Measurements from ENCODE around the gene RPS28. TPM values are rescaled to one million over a fixed set of nuclear protein-coding genes. Genes with fewer than 3 reads are reported as not detected.
"Not testable (repeated sequence)": the region's sequence is repeated elsewhere in the genome, so short reads cannot be mapped to it uniquely, and the experiment has no call there.

RPS28 gene
- 649 TPM for polyA plus RNA-seq (2013, experiment 1 of 2; ENCODE audit: insufficient read length)
- polyA plus RNA-seq (2013, experiment 2 of 2; ENCODE audit: insufficient read length) = 648 TPM

- DNase-seq = peak; percentile 96
Observed at GRCh38 chr19:8321067-8321985, at the start of gene RPS28, which contains the start of gene NDUFA7. RPS28 (plus strand) TSS chr19:8321496; CDS start chr19:8321531, 35 bp downstream. NDUFA7 (minus strand) TSS chr19:8321375; CDS start chr19:8321358, 17 bp downstream.

GRCh38 chr19:8276508-8276907 is 44.8 kb upstream of the RPS28 start:
- DNase-seq = not testable (repeated sequence)

- DNase-seq = not testable (repeated sequence)
Observed at GRCh38 chr19:8291337-8291736, 30.0 kb upstream of the RPS28 start.

GRCh38 chr19:8302357-8302691 is 19.0 kb upstream of the RPS28 start:
- no peak for DNase-seq

GRCh38 chr19:8302734-8303133 is 18.6 kb upstream of the RPS28 start:
- DNase-seq = no peak

GRCh38 chr19:8304841-8305621 is 16.3 kb upstream of the RPS28 start:
- no peak for DNase-seq

GRCh38 chr19:8305798-8306197 is 15.5 kb upstream of the RPS28 start:
- DNase-seq = no peak

- no peak for DNase-seq
Observed at GRCh38 chr19:8306235-8307054, 14.9 kb upstream of the RPS28 start.

GRCh38 chr19:8307400-8307964 is 13.8 kb upstream of the RPS28 start:
- DNase-seq = no peak

- DNase-seq = peak; percentile 87
Observed at GRCh38 chr19:8307965-8308866, 13.1 kb upstream of the RPS28 start, which contains the start of gene CD320. CD320 (minus strand) TSS chr19:8308358; CDS start chr19:8308290, 68 bp downstream.

- no peak for DNase-seq
Observed at GRCh38 chr19:8308891-8309291, 12.4 kb upstream of the RPS28 start.

- no peak for DNase-seq
Observed at GRCh38 chr19:8310342-8311055, 10.8 kb upstream of the RPS28 start.

- no peak for DNase-seq
Observed at GRCh38 chr19:8311461-8312260, 9.6 kb upstream of the RPS28 start.

GRCh38 chr19:8314981-8315640 is 6.2 kb upstream of the RPS28 start:
- DNase-seq = not testable (repeated sequence)

GRCh38 chr19:8316351-8317125 is 4.8 kb upstream of the RPS28 start:
- no peak for DNase-seq

GRCh38 chr19:8318835-8319234 is 2.5 kb upstream of the RPS28 start:
- DNase-seq = not testable (repeated sequence)

GRCh38 chr19:8319807-8320520 is 1.3 kb upstream of the RPS28 start:
- DNase-seq = no peak
